Progenitor cell of endocrine pancreas (in vitro differentiated cells): Measurements from ENCODE around the gene CFAP221. TPM values are rescaled to one million over a fixed set of nuclear protein-coding genes. Genes with fewer than 3 reads are reported as not detected.

Source experiments
- DNase-seq: peaks from one replicate; pipeline ENCODE4 v3.0.0; 2021; ENCODE audit warnings: low spot score; ENCODE audit not compliant: unreplicated experiment
- H3K27ac Mint-ChIP-seq: 2 replicates; pipeline ENCODE4 v1.8.0; 2021; ENCODE audit warnings: mild to moderate bottlenecking, moderate library complexity, mixed read lengths
- H3K27me3 Mint-ChIP-seq: 2 replicates; pipeline ENCODE4 v1.8.0; 2021; ENCODE audit warnings: mixed read lengths
- H3K36me3 Mint-ChIP-seq: 2 replicates; pipeline ENCODE4 v1.8.0; 2022; ENCODE audit warnings: mixed read lengths; ENCODE audit not compliant: insufficient read depth
- H3K4me1 Mint-ChIP-seq: 2 replicates; pipeline ENCODE4 v1.8.0; 2021; ENCODE audit warnings: low read depth, mixed read lengths
- H3K4me3 Mint-ChIP-seq: 2 replicates; pipeline ENCODE4 v1.8.0; 2021; ENCODE audit warnings: low read depth, mild to moderate bottlenecking, moderate library complexity, mixed read lengths
- H3K9me3 Mint-ChIP-seq: 2 replicates; pipeline ENCODE4 v1.8.0; 2021; ENCODE audit warnings: low read depth, mixed read lengths
- total RNA-seq: library from RNA; stranded (reverse); gene quantifications from 2 replicates; pipeline ENCODE4 v1.2.1, GENCODE V29; 2021
- TF ChIP-seq, protein P1 (sequence below): fragments of 200-600 bp; sonication (generic); IDR thresholded peaks from one replicate; pipeline ENCODE4 v1.5.0; 2021; ENCODE audit warnings: antibody characterized with exemption, mild to moderate bottlenecking; ENCODE audit not compliant: unreplicated experiment

CFAP221 gene
- total RNA-seq, 1 donor from 2014 or later: 33.0 TPM

DNA sequence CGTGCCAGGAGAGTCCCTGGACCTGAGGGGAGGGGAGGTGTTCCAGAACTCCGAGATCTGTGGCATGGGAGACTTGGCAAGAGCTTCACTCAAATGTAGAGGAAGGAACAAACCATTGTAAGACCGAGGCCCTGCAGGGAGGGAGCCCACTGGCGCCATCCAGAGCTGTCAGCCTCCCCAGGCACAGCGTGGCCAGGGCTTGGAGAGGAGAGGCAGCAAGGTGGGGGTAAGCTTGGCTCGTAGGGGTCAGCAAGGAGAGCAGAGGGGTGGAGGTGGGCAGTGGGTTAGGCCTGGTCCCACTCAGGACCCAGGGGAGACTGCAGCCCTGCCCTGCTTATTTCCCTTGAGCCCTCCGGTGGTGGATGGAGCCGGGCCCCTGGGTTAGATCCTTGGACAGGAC is 138.3 kb downstream of the CFAP221 start:
- Mint-ChIP-seq H3K27ac (no peak overlapping the region), H3K36me3 (peaks cover 5% of the 10 kb centered on the region), H3K4me1 (peaks cover 10% of the 10 kb centered on the region), H3K4me3 (no peak overlapping the region), H3K27me3 (no peaks in the 10 kb centered on the region), H3K9me3 (no peaks in the 10 kb centered on the region)
- TF ChIP-seq, protein P1, sequence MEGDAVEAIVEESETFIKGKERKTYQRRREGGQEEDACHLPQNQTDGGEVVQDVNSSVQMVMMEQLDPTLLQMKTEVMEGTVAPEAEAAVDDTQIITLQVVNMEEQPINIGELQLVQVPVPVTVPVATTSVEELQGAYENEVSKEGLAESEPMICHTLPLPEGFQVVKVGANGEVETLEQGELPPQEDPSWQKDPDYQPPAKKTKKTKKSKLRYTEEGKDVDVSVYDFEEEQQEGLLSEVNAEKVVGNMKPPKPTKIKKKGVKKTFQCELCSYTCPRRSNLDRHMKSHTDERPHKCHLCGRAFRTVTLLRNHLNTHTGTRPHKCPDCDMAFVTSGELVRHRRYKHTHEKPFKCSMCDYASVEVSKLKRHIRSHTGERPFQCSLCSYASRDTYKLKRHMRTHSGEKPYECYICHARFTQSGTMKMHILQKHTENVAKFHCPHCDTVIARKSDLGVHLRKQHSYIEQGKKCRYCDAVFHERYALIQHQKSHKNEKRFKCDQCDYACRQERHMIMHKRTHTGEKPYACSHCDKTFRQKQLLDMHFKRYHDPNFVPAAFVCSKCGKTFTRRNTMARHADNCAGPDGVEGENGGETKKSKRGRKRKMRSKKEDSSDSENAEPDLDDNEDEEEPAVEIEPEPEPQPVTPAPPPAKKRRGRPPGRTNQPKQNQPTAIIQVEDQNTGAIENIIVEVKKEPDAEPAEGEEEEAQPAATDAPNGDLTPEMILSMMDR: no peak
- no peak for DNase-seq

DNA sequence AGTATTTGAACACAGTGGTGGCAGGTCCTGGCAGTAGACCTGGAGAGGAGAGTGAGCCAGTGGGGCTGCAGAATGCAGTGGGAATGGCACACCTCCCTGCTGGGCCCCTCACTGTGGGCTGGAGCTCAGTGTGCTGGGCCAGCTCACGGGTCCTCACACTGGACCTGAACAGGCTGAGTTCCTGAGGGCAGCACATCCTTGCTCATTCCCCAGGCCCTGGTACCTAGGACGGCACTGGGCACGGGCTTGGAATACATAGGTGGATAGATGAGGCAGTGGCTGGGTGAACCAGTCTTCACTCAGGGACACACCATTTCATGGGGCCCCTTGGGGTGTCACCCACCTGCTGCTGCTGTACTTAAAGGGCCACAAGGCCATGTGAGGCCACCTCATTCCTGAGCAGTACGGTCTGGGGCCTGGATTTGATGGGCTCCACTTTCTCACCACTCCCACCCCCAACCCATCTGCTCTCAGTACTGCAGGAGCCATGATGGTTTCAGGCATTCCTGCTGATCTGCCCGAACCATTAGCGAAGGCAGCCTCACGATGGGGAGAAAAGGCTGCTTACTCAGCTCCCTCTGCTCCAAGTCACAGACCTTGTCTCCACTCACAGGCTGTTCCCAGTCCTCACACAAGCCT is 138.9 kb downstream of the CFAP221 start:
- Mint-ChIP-seq H3K27ac (no peak overlapping the region), H3K9me3 (no peaks in the 10 kb centered on the region), H3K27me3 (no peaks in the 10 kb centered on the region), H3K4me3 (no peak overlapping the region), H3K4me1 (peaks cover 10% of the 10 kb centered on the region), H3K36me3 (peaks cover 5% of the 10 kb centered on the region)
- TF ChIP-seq, protein P1: no peak
- DNase-seq: no peak

DNA sequence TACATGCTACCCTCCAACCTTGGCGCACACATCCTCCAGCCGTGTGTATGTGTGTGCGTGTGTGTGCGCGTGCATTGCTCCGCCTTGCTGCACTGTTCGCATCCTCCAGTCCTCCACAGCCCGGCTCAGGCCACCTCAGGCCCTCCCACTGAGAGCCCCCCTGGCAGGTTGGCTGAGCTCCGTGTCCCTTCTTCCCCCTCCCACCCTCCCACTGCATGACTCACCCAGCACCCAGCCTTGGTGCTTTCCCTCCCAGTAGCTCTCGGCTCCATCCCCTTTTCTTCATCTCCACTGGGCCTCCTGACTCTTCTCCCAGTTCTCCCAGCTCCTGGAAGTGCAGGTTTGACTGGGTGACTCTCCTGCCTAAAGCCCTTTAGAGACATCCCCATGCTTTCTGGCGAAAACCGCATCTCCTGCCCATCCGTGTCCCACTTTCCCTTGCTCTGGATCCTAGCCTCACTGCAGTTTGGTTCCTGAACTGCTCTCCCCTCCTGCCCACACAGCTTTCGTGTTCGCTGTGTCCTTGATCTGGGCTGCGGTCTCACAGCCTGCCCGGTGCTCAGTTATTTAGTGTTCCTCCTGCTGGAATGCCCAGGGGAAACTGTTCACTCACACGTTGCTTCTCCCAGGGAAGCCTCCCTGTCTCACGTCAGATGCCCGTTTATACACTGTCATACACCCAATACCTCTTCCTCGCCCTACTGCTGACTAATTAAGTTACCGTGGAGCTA is 139.6 kb downstream of the CFAP221 start:
- DNase-seq: no peak
- H3K4me3 Mint-ChIP-seq: no peak overlapping the region
- H3K27ac Mint-ChIP-seq: peak overlapping the region; percentile 21
- H3K27me3 Mint-ChIP-seq: no peaks in the 10 kb centered on the region
- peaks cover 5% of the 10 kb centered on the region for H3K36me3 Mint-ChIP-seq
- TF ChIP-seq, protein P1: no peak
- H3K9me3 Mint-ChIP-seq: no peaks in the 10 kb centered on the region
- H3K4me1 Mint-ChIP-seq: peaks cover 10% of the 10 kb centered on the region

DNA sequence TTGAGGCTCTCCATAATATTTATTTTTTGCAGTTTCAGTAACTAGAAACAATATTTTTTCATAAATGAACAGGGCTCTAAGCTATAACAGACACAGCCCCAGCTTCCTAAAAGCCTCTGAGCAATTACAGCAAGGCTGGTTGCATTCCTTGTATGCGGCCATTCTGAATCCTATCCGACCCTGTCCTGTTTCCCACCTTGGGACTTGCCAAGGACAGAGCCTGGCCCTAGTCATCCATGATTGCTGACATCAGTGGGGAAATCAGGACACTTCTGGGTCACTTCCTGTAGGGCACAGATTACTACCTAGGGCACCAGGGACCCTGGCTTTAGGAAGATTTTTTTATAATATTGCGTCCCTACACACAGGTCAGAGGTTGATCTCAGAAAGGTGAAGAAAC is 140.3 kb downstream of the CFAP221 start:
- Mint-ChIP-seq H3K4me3 (no peak overlapping the region), H3K4me1 (peaks cover 7% of the 10 kb centered on the region), H3K27me3 (no peaks in the 10 kb centered on the region), H3K9me3 (no peaks in the 10 kb centered on the region), H3K36me3 (peaks cover 8% of the 10 kb centered on the region), H3K27ac (no peak overlapping the region)
- no peak for DNase-seq
- TF ChIP-seq, protein P1: no peak

DNA sequence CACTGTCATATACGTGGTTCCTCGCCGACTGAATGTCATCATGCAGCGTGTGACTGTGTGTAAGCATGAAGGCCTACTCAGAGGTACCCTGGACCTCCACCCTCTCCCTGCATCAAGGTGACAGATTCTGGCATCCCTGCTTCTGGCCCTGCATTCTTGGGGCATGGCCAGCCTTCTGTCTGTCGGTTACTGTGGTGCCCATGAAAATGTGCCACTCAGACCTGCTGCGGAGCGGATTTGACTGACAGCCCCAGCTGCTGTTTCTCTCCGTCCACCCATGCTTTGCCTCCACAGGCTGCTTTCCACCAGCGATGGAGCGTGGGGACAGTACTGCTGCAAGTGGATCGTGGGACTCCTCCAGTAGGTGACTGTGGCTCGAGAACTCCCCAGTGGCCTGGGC is 144.4 kb downstream of the CFAP221 start:
- no peak overlapping the region for H3K27ac Mint-ChIP-seq
- DNase-seq: no peak

More for the DNA sequence above, 144.4 kb downstream of the CFAP221 start:
- H3K27me3 Mint-ChIP-seq: no peaks in the 10 kb centered on the region
- H3K36me3 Mint-ChIP-seq: peaks cover 8% of the 10 kb centered on the region
- no peaks in the 10 kb centered on the region for H3K9me3 Mint-ChIP-seq
- no peak overlapping the region for H3K4me3 Mint-ChIP-seq
- TF ChIP-seq, protein P1: no peak
- no peaks in the 10 kb centered on the region for H3K4me1 Mint-ChIP-seq
